ENCODE measurements around the gene GRB14.
"Not testable (repeated sequence)": the region's sequence is repeated elsewhere in the genome, so short reads cannot be mapped to it uniquely, and the experiment has no call there.

Gene GRB14

DNA sequence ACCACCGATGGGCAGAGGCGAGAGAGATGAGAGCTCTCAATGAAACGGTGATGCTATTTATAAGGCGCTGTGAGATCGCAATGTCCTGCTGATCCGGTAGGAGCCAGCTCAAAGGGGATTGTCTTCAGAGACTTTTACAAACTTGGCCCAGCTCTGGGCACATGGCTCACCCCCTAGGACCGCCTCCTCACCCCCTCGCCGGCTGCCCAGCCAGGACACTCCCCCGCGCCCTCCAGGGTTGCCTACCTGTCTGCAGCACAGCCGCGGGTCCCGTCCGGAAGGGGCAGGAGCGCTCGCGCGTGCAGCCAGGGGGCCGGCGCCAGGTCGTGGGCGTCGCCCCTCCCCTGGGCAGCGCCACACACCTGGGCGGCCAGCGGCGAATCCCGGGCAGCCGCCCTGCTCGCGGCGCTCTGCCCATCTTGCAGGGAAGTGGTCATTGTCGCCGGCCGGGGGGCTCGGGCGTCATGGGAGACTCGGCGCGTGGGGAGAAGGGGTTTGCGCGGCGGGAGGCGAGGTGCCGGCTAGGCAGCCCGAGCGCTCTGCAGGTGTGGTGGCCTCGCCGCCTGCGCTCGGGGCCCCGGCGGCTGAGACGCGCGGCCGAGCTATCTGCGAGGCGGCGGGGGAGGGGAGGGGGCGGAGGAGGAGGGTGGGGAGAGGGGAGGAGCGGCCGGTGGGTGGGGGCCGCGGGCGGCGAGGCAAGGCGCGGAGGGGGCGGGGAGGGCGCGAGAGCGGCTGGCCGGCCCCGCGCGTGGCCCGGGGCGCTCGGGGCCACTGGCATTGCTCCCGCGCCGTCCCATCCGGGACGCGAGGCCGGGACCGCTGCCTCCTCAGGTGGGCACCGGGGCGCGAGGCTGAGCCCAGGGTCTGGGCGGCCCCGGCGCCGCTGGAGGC lies at the start of gene GRB14:
Gene GRB14 (minus strand): TSS at position 610 of the 891 bp plus-strand sequence. CDS start 173 bp downstream, at position 437.
- DNase-seq (ENCODE audit: low read depth): no peak

- no peak for DNase-seq (ENCODE audit: low read depth)
These were observed 48.0 kb upstream of the GRB14 start for GRCh38 chr2:164669291-164669690.

DNA sequence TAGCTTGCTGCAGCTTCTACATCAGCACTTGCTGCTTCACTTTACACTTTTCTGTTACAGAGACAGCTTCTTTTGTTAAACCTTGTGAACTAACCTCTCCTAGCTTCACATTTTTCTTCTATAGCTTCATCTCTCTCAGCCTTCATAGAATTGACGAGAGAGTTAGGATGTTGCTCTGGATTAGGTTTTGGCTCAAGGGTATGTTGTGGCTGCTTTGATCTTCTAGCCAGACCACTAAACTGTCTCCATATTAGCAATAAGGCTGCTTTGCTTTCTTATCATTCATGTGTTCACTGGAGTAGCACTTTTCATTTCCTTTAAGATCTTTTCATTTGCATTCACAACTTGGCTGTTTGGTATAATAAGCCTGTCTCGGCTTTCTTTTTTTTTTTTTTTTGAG lies 46.3 kb upstream of the GRB14 start:
- no peak for DNase-seq (ENCODE audit: low read depth)

DNA sequence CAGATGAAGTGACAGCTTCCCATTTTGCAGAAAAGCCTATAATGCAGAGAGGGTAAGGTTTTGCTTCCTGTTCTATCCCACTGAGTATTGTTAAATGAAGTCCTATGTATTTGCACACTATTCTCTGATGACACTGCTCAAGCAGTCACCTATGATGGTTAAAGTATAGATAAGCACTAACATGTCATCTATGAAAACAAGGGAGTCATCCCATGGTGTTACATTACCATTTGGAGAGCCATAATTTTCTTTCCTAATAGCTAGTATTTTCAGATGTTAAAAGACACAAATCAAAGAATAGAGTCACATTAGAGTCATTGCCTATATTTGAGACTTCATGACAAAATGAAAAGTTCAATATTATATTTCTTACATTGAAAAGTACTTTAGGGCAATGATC lies 42.8 kb upstream of the GRB14 start:
- DNase-seq (ENCODE audit: low read depth): no peak

GRCh38 chr2:164662868-164663631 lies 41.8 kb upstream of the GRB14 start:
- DNase-seq (ENCODE audit: low read depth): no peak

GRCh38 chr2:164662066-164662465 lies 40.8 kb upstream of the GRB14 start:
- DNase-seq (ENCODE audit: low read depth): no peak

- no peak for DNase-seq (ENCODE audit: low read depth)
These were observed 40.1 kb upstream of the GRB14 start for GRCh38 chr2:164661349-164661748.

DNA sequence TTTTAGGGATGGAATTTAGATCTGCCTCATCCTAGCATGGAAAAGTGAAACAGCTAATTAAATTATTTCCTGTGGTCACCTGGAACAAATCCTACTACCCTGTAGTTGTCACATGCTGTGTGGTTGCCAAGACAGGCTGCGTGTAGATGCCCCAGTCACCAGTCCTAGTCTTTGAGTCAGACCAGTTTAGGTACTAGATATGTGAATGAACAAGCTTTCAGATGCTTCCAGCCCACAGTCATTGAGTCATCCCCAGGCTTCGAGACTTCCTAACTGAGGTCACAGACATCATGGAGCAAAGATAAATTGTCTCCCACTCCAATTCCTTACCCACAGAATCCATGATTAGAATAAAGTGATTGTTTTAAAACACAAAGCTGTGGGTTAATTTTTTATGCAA lies 35.8 kb upstream of the GRB14 start:
- DNase-seq (ENCODE audit: low read depth): no peak

DNA sequence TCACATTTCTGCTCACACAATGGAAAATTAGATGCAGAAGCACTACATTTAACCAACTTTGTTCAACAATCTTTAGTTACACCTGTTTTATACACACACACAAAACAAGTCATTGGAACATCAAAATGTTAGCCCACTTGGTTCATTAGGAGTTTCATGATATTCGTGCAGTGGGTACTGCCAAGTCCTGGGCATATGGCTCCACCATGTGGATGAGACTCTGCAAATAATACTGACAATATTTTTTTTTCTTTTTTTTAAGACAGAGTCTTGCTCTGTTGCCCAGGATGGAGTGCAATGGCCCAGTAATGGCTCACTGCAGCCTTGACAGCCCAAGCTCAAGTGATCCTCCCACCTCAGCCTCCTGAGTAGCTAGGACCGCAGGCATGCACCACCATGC lies 34.5 kb upstream of the GRB14 start:
- DNase-seq (ENCODE audit: low read depth): no peak

DNA sequence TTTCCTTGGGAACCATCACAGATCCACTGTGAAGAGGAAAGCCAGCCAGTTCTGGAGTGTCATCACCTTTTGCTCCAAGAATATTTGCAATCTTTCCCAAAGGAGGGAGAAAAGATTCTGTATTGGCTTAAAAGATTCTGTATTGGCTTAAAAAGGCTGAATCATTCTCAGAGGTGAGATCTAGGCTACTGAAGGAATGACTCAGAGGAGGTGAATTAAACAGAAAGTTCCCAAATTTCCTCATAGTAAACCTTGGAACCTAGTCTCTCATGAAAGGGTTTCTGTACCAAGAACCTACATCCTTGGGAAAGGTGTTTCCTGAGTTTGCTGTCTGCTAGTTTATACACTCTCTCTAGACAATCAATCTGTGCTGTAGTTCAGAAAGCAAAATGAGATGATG lies 34.1 kb upstream of the GRB14 start:
- DNase-seq (ENCODE audit: low read depth): no peak

GRCh38 chr2:164651361-164651760 lies 30.1 kb upstream of the GRB14 start:
- no peak for DNase-seq (ENCODE audit: low read depth)

DNA sequence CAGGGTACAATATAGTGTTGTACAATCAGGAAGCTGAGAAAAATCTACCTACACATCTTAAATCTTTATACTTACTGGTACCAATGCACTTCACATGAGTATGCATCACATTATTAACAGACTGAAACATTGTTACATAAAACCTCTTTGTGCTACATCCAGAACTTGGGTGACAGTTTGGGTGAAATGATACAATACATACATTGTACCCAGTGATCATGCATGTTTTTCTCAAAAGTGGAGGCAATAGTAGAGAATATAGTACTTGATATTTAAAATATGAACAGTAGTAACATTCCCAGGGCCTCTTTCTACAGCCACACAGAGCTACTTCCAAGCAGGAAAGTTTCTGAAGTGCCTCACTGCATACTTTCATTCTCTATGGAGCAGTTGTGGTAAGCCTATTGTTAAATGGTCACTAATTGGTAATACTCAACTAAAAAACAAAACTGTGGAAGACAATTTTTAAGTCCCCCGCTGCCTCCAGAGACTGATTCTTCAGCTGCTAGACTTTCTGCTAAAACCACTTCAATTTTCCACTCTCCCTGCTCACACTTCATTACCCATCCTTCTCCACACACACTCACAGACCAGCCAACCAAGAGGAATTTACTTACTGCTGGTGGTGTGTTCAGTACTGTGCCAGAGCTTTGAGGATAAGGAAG lies 22.9 kb upstream of the GRB14 start:
- no peak for DNase-seq (ENCODE audit: low read depth)

GRCh38 chr2:164642946-164643555 lies 21.8 kb upstream of the GRB14 start:
- no peak for DNase-seq (ENCODE audit: low read depth)

DNA sequence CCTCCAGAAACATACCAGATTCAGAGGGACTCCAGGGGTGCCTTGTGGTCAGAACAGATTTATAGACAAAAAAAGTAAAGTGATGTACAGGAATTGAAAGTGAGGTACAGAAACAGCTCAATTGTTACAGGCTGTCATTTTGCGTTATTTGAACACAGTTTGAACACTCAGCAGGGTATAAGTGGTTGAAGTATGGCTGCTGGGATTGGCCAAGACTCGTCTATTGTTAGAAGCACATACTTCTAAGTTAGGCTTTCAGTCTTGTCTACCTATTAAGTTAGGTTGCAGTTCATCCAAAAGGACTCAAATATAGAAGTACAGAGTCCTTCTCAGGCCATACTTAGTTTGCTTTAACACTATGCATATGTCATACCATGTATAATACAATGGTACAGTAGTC lies 21.0 kb upstream of the GRB14 start:
- DNase-seq (ENCODE audit: low read depth): no peak

- DNase-seq (ENCODE audit: low read depth): not testable (repeated sequence)
These were observed 7.0 kb upstream of the GRB14 start for GRCh38 chr2:164628319-164628718.

DNA sequence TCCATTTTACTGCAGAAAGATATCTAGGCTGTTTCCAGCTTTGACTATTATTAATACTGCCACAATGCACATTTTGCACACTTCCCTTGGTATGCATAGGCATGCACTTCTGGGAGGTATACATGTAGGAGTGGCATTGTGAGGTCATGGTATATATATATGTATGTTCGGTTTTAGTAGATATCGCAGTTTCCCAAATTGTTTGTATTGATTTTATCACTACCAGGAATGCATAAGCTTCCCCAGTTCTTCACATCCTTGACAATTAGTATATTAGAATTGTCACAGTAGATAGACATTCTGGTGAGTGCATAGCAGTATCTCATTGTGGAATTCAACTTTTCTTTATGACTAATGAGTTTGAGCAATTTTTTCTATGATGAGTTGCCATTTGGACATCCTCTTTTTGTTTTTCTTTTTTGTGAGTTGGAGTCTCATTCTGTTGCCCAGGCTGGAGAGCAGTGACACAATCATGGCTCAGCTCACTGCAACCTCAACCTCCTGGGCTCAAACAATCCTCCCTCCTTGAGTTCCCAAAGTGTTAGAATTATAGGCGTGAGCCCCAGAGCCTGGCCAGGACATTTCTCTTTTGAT lies 4.2 kb upstream of the GRB14 start:
- no peak for DNase-seq (ENCODE audit: low read depth)

DNA sequence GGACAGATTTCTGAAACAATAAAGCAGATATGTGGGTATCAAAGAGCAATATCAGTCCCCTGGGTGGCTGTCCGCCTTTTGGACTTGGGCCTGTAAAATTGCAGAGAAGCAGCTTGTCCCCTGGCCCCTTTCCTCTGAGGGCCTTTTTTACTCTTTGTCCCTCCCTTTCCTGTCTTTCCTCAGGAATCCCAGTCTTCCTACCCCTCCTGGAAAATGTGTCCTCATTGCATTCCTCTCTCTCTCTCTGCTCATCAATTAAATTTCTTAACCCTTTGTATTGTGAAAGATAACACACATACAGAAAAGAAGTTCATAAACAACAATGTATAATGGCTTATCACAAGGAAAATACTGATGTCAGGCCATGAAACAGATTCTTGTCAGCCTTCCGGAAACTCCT lies 3.0 kb upstream of the GRB14 start:
- DNase-seq (ENCODE audit: low read depth): no peak

GRCh38 chr2:164622338-164623106 lies 1.2 kb upstream of the GRB14 start:
- no peak for DNase-seq (ENCODE audit: low read depth)

- no peak for DNase-seq (ENCODE audit: low read depth)
These were observed 453 bp upstream of the GRB14 start for GRCh38 chr2:164621764-164622105.

- no peak for DNase-seq (ENCODE audit: low read depth)
These were observed 825 bp downstream of the GRB14 start for GRCh38 chr2:164620457-164620856.

GRCh38 chr2:164617466-164617865 lies 3.8 kb downstream of the GRB14 start:
- no peak for DNase-seq (ENCODE audit: low read depth)
